ENCODE results near the gene ZNF276.
"Not testable (repeated sequence)": the region's sequence is repeated elsewhere in the genome, so short reads cannot be mapped to it uniquely, and the experiment has no call there.

The ZNF276 gene

DNA sequence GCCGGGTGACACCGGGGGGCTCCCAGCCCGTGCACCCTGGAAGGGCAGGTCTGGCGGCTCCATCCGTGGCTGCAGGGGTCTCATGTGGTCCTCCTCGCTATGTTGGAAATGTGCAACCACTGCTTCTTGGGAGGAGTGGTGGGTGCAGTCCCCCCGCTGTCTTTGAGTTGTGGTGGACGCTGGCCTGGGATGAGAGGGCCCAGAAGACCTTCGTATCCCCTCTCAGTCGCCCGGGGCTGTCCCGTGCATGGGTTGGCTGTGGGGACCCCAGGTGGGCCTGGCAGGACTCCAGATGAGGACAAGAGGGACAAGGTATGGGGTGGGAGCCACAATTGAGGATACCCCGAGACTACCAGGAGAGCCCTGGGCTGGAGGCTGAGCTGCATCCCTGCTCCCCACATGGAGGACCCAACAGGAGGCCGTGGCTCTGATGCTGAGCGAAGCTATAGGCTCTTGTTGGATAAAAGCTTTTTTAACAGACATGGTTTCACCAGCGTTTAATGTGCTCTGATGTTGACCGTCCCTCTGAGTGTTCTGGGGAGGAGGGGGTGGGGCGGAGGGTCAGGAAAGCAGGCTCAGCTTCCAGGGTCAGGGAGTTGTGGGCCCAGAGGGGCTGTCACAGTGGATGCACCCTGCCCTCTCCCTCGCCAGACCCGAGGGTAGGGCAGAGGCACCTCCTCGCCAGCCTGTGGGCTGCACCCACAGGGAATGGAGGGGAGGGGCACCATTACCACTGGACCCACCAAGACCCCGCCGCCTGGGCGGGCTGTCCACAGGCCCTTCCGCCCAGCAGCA, 25.3 kb upstream of the ZNF276 start:
- no peak for DNase-seq

- no peak for DNase-seq
Measured at GRCh38 chr16:89696670-89697128, 24.6 kb upstream of the ZNF276 start.

GRCh38 chr16:89697161-89697615, 24.1 kb upstream of the ZNF276 start:
- DNase-seq = no peak

DNA sequence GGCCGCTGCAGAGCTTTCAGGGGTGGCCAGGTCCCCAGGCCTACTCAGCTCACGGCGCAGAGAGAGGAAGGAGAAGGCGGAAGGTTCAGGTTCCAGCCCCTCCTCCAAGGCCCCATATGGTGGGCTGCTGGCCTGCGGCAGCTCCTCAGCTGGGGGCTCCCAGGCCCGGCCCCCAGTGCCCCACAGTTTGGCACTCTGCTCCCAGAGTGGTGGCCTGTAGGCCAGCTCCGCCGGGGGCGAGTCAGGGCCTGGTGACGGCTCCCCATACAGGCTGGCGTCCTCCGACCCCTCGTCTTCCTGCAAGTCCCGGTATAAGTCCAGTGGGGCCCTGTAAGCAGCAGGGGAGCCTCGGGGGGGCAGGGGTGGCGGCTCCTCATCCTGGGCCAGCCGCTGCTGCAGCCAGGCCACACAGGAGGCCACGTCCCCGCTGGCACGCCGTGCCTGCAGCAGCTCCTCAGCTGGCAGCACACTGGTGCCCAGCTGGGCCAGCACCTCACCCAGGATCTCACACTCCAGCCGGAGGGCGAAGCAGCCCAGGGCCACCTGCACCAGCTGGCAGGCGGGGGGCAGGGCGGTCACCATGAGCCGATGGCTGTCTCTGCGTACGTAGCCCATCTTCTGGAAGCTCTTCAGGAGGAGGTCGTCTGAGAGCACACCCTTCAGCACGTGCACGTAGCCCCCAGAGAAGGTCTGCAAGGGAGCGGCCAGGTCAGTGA, 23.6 kb upstream of the ZNF276 start:
- no peak for DNase-seq

DNA sequence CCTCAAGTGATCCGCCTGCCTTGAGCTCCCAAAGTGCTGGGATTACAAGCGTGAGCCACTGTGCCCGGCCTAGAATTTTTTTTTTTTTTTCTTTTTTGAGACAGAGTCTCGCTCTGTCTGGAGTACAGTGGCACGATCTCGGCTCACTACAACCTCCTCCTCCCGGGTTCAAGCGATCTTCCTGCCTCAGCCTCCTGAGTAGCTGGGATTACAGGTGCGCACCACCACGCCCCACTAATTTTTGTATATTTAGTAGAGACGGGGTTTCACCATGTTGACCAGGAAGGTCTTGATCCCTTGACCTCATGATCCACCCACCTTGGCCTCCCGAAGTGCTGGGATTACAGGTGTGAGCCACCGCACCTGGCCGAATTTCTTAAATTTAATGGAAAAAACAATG, 22.6 kb upstream of the ZNF276 start:
- not testable (repeated sequence) for DNase-seq

- DNase-seq = not testable (repeated sequence)
Measured at GRCh38 chr16:89699629-89700099, 21.7 kb upstream of the ZNF276 start.

DNA sequence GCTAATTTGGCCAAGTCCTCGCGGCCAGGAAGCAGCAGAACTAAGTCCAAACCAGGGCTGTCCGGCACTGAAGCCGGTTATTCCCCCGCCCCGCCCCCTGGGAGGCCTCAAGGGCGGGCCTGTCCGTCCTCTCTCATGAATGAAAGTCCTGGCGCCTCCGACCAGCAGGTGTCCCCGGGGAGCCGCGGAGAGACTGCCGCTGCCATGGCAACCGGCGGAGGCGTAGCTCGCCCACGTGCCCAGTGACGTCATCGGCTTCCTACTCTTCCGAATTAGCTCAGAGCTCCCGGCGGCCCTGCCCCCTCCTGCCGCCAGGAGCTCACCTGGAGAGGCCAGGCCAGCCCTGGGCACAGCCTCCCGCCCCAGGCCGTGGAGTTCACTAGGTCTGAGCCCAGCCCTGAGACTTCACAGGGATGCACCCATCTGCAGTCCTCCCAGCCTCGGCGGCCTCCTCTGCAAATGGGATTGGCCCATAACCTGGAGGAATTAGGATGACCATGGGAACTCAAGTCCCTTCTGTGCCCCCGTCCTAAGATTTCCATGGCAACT, 21.2 kb upstream of the ZNF276 start:
- peak; percentile 96 for DNase-seq

GRCh38 chr16:89700649-89701424, 20.5 kb upstream of the ZNF276 start:
- no peak for DNase-seq

- peak; percentile 73 for DNase-seq
Measured at GRCh38 chr16:89701425-89702406, 19.6 kb upstream of the ZNF276 start, which contains the start of gene SPATA2L. SPATA2L (minus strand) TSS chr16:89701705; CDS start chr16:89701232, 473 bp downstream.

GRCh38 chr16:89704281-89704680, 17.1 kb upstream of the ZNF276 start:
- DNase-seq = no peak

GRCh38 chr16:89705006-89705405, 16.3 kb upstream of the ZNF276 start:
- DNase-seq = no peak

GRCh38 chr16:89706518-89707260, 14.6 kb upstream of the ZNF276 start:
- DNase-seq = no peak

DNA sequence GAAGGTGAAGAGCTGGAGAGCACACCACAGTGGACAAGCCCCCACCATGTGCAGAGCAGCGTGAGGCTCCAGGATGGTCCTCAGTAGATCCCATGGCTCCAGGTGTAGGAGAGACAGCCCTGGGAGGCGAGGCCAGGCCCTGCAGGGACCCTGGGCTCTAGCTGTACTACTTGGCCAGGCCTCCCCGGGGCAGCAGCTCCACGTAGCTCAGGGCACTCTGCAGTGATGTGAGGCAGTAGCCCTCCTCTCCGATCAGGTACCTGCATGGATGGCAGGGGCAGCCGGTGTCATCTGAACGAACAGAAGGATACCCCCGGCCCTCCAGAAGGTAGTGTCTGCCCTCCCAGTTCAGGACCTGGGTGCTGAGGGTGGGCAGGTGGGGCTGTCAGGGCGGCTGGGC, 13.6 kb upstream of the ZNF276 start:
- no peak for DNase-seq

DNA sequence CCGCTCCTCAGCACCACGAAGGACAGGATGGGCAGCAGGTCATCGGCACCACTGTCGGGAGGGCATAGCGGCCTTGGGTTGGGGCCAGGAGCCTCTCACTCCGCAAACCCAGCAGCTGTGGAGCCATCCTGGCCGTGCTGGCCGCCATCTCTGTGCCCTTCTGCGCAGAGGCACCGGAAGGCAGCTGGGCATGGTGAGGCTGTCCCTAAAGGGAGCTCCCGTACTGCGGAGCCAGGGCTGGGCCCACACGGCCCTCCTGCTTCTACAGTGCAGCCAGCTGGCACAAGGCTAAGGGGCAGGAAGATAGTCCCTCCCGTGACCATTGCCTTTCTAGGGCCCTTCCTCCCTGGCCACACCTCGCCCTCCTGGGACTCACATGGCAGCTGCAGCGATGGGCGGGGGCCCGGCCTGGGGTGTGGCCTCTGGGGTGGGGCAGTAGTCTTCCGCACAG, 12.8 kb upstream of the ZNF276 start:
- DNase-seq = no peak

- no peak for DNase-seq
Measured at GRCh38 chr16:89709166-89709565, 12.2 kb upstream of the ZNF276 start.

DNA sequence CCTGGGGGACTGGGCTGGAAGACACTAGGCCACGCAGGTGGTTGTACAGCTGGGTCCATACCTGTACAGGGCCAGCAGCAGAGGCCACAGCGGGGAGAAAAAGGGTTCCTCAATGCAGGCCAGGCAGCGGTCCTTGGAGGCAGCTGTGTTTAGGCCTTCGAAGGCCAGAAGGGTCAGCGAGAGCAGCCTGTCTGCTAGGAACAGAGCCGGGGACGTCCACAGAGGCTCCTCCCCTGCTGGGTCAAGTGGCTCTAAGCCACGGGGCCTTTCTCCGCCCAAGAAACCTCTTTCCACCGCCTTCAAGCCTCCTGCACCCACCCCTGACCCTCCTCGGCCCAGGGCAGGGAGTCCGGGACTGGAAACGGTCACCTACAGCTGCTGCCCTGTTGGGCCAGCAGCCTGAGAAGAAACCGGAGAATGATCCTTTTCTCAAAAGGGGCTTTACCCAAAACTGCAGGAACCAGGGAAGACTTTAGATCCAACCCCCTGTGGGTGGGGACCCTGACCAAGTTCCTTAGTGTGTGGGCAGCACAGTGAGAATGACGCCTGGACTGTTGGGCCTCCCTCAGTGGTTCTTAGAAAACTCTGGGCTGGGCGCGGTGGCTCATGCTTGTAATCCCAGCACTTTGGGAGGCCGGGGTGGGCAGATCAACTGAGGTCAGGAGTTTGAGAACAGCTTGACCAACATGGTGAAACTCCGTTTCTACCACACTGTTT, 11.5 kb upstream of the ZNF276 start:
- DNase-seq = no peak

DNA sequence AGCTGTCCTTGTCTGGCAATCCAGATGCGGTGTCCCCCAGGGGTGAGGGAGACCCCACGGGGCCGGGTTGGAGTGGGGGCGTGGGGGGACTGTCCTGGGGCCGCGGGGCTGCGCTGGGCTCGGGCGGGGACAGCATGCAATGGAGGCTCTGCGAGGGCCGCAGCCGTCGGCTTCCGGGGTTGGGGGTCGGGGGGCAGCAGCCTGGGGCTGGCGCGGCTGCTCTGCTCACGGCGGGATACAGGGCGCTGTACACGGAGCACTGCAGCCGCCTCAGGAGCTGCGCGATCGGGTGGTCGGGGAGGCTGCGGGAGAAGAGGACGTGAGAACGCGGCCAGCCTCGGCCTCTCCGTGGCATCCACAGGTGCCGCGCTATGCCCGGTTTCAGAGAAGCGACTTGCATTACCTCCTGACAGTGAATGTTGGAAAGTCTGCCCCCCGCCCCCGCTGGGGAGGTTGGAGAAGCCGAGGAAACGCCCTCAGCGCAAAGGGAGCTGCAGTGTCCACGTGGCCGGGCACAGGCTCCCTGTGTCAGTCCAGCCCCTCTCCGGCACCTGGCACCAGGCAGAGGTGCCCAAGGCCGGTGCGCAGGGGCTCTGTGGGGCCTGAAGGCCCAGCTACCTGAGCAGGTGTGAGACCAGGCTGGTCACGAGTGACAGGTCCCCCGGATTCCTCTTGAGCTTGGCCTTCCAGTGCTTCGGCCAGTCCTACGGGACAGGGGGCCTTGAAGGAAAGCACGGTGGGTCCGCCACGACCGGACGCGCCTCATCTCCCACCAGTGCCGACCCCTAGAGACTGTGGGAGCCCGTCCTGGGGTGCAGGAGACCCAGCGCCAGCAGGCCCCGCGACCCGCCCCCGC, 10.4 kb upstream of the ZNF276 start:
- no peak for DNase-seq

GRCh38 chr16:89711601-89712273, 9.6 kb upstream of the ZNF276 start:
- peak; percentile 66 for DNase-seq
